Measurements from ENCODE around the gene CALML5. TPM values are rescaled to one million over a fixed set of nuclear protein-coding genes. Genes with fewer than 3 reads are reported as not detected.

Gene CALML5
- total RNA-seq, 1 donor from 2014 or later: not detected

GRCh38 chr10:5537684-5538083, 38.3 kb upstream of the CALML5 start:
- TF ChIP-seq CTCF (IDR thresholded peaks at IDR 0.05): no peak
- peaks cover 8% of the 10 kb centered on the region for H3K36me3 Mint-ChIP-seq (ENCODE audit: low read depth)
- H3K4me1 Mint-ChIP-seq (ENCODE audit: low read depth): peaks cover 14% of the 10 kb centered on the region
- DNase-seq (ENCODE audit: low spot score): no peak
- peaks cover 10% of the 10 kb centered on the region for H3K9me3 Mint-ChIP-seq (ENCODE audit: low read depth)
- peaks cover 5% of the 10 kb centered on the region for H3K27me3 Mint-ChIP-seq (ENCODE audit: low read depth)
- no peak overlapping the region for H3K4me3 Mint-ChIP-seq (ENCODE audit: unreplicated experiment)
- no peak overlapping the region for H3K27ac Mint-ChIP-seq (ENCODE audit: unreplicated experiment)

GRCh38 chr10:5536486-5537081, 37.2 kb upstream of the CALML5 start:
- Mint-ChIP-seq H3K36me3 (ENCODE audit: low read depth) (peaks cover 7% of the 10 kb centered on the region), H3K4me1 (ENCODE audit: low read depth) (peaks cover 14% of the 10 kb centered on the region), H3K4me3 (ENCODE audit: unreplicated experiment) (no peak overlapping the region), H3K27ac (ENCODE audit: unreplicated experiment) (no peak overlapping the region), H3K9me3 (ENCODE audit: low read depth) (peaks cover 5% of the 10 kb centered on the region), H3K27me3 (ENCODE audit: low read depth) (peaks cover 5% of the 10 kb centered on the region)
- DNase-seq (ENCODE audit: low spot score): peak; percentile 36
- no peak for TF ChIP-seq CTCF (IDR thresholded peaks at IDR 0.05)

DNA sequence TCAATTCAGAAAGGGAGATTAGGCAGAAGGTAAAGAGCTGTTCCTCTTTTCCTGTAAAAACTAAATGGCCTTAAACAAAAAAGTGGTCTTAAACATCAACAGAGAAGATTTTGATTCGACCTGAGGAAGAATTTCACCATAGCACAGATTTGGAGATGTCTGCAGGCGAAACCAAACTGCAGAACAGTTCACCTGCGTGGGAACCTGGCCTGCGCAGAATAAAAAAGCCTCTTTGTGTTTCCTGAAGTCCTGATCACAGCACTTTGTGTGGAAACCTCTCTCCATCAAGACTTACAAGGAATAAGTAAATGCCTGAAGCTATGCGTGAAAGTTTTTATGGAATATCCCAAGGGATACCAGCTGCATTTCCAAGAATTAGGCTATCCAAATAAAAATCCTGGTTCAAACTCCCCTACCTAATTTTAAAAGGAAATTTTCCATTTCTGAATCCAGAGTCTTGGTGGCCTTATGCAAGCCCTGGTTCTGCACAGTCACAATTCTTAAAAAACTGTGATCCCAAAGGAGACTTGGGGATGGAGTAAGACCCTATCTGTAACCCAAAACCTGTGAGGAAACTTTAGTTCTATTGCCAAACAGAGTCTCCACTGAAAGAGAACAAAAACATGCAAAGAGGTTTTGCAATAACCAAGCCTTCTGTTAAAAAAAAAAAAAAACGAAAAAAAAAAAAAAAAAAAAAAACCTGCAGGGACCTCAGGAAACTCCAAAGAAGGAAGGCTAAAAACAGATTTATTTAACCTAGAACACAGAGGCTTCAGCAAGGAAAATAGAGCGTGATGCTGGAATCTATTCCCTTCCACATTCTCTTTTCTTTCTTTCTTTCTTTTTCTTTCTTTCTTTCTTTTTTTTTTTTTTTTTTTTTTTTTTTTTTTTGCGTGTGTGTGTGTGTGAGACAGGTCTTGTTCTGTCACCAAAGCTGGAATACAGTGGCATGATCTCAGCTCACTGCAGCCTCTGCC, 35.8 kb upstream of the CALML5 start:
- Mint-ChIP-seq H3K9me3 (ENCODE audit: low read depth) (no peaks in the 10 kb centered on the region), H3K4me3 (ENCODE audit: unreplicated experiment) (no peak overlapping the region), H3K27me3 (ENCODE audit: low read depth) (peaks cover 5% of the 10 kb centered on the region), H3K27ac (ENCODE audit: unreplicated experiment) (no peak overlapping the region), H3K36me3 (ENCODE audit: low read depth) (peaks cover 3% of the 10 kb centered on the region), H3K4me1 (ENCODE audit: low read depth) (peaks cover 14% of the 10 kb centered on the region)
- TF ChIP-seq CTCF (IDR thresholded peaks at IDR 0.05): no peak
- DNase-seq (ENCODE audit: low spot score): no peak

DNA sequence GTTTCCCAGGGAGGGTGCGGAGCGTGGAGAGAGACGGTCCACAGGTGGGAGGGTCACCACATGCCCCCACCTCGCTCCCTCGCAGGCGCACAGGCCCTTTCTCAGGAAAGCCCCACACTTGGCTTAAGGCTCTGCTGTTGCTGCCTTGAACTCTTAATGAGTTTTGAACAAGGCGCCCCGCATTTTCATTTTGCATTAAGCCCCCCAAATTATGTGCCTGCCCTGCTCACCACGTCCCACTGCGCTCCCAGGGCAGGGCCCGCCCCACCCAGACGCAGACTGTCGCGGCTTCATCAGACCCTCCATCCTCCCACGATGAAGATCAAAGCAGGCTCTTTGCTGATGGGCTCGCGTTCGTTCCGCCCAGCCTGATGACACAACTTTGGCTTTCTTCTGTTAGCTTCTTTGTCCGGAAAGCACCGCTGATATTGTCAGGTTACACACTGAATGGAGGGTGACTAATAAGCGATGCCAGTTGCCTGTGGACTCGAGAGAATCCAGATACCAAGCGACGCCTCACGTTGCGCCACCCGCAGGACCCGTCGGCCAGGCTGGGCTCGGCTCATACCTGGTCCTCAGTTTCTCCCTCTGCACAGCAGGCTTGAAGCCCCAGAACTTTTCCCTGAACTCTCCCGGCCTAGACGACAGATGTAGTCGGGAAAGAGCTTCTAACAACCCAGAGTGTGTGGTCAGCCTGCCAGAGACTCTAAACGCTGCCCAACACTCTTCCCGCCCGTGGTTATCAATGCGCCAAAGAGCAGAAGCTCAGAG, 34.9 kb upstream of the CALML5 start:
- peak; percentile 56 for DNase-seq (ENCODE audit: low spot score)
- peaks cover 3% of the 10 kb centered on the region for H3K36me3 Mint-ChIP-seq (ENCODE audit: low read depth)
- TF ChIP-seq CTCF (IDR thresholded peaks at IDR 0.05): no peak
- peaks cover 5% of the 10 kb centered on the region for H3K27me3 Mint-ChIP-seq (ENCODE audit: low read depth)
- H3K9me3 Mint-ChIP-seq (ENCODE audit: low read depth): no peaks in the 10 kb centered on the region
- no peak overlapping the region for H3K4me3 Mint-ChIP-seq (ENCODE audit: unreplicated experiment)
- peaks cover 14% of the 10 kb centered on the region for H3K4me1 Mint-ChIP-seq (ENCODE audit: low read depth)
- H3K27ac Mint-ChIP-seq (ENCODE audit: unreplicated experiment): no peak overlapping the region
